HG03439 (cell line): ENCODE measurements around the gene PIGBOS1.

Experiments used
- ATAC-seq: cut with Tn5 transposase; IDR thresholded peaks from one replicate; pipeline ENCODE4 v1.9.1; 2021; ENCODE audit warnings: mild to moderate bottlenecking, moderate library complexity; ENCODE audit not compliant: unreplicated experiment

PIGBOS1 gene

GRCh38 chr15:55318588-55319494 lies at the start of gene PIGBOS1, which contains the start of gene PIGB:
Gene PIGBOS1, minus strand, starts transcription at chr15:55319123. Its CDS starts 1,331 bp downstream, at chr15:55317792.
Gene PIGB, plus strand, starts transcription at chr15:55319222. Its CDS starts 29 bp downstream, at chr15:55319251.
- ATAC-seq: peak; percentile 95

- no peak for ATAC-seq
Measured at GRCh38 chr15:55366981-55367380, 48.1 kb upstream of the PIGBOS1 start.

- no peak for ATAC-seq
Measured at GRCh38 chr15:55362641-55363040, 43.7 kb upstream of the PIGBOS1 start.

- ATAC-seq: no peak
Measured at GRCh38 chr15:55361048-55361447, 42.1 kb upstream of the PIGBOS1 start.

- ATAC-seq: no peak
Measured at GRCh38 chr15:55360256-55360655, 41.3 kb upstream of the PIGBOS1 start.

- ATAC-seq: no peak
Measured at GRCh38 chr15:55358471-55358870, 39.5 kb upstream of the PIGBOS1 start.

- no peak for ATAC-seq
Measured at GRCh38 chr15:55357774-55358173, 38.9 kb upstream of the PIGBOS1 start.

GRCh38 chr15:55356985-55357585 lies 38.2 kb upstream of the PIGBOS1 start:
- no peak for ATAC-seq

GRCh38 chr15:55353025-55353424 lies 34.1 kb upstream of the PIGBOS1 start:
- no peak for ATAC-seq

GRCh38 chr15:55349282-55349681 lies 30.4 kb upstream of the PIGBOS1 start:
- ATAC-seq: no peak

GRCh38 chr15:55348281-55348778 lies 29.4 kb upstream of the PIGBOS1 start:
- ATAC-seq: no peak

- no peak for ATAC-seq
Measured at GRCh38 chr15:55344206-55344605, 25.3 kb upstream of the PIGBOS1 start.

- ATAC-seq: no peak
Measured at GRCh38 chr15:55343168-55343567, 24.2 kb upstream of the PIGBOS1 start.

GRCh38 chr15:55337160-55337559 lies 18.2 kb upstream of the PIGBOS1 start:
- ATAC-seq: no peak

- no peak for ATAC-seq
Measured at GRCh38 chr15:55334997-55335396, 16.1 kb upstream of the PIGBOS1 start.

GRCh38 chr15:55334371-55334770 lies 15.4 kb upstream of the PIGBOS1 start:
- no peak for ATAC-seq

- ATAC-seq: no peak
Measured at GRCh38 chr15:55327387-55327786, 8.5 kb upstream of the PIGBOS1 start.

- no peak for ATAC-seq
Measured at GRCh38 chr15:55322467-55322866, 3.5 kb upstream of the PIGBOS1 start.

- ATAC-seq: no peak
Measured at GRCh38 chr15:55320963-55321362, 2.0 kb upstream of the PIGBOS1 start.

- no peak for ATAC-seq
Measured at GRCh38 chr15:55320238-55320550, 1.3 kb upstream of the PIGBOS1 start.

GRCh38 chr15:55319537-55320237 lies 764 bp upstream of the PIGBOS1 start:
- ATAC-seq: no peak
